Stimulated activated CD4-positive, alpha-beta T cell treated with anti-CD3 and anti-CD28 coated beads, Interleukin-15, amount 100 ng/mL, for 1 hour (primary cell): ENCODE measurements around the gene KNG1.
"Not testable (repeated sequence)": the region's sequence is repeated elsewhere in the genome, so short reads cannot be mapped to it uniquely, and the experiment has no call there.

ENCODE experiments used
- DNase-seq, 2 donors: peaks; one replicate each; pipeline ENCODE4 v3.0.0-alpha.2; 2020; ENCODE audit warnings: low read depth in 1 of 2, low spot score in 1 of 2

Gene KNG1

GRCh38 chr3:186708983-186709679 lies 8.0 kb upstream of the KNG1 start:
- no peak for DNase-seq

GRCh38 chr3:186710694-186711093 lies 6.5 kb upstream of the KNG1 start:
- not testable (repeated sequence) for DNase-seq

GRCh38 chr3:186713499-186713898 lies 3.7 kb upstream of the KNG1 start:
- DNase-seq, result no peak

GRCh38 chr3:186719945-186720739 lies 3.0 kb downstream of the KNG1 start:
- no peak for DNase-seq

- no peak for DNase-seq
Measured at GRCh38 chr3:186722457-186722856, 5.3 kb downstream of the KNG1 start.

GRCh38 chr3:186724911-186725310 lies 7.8 kb downstream of the KNG1 start:
- no peak for DNase-seq

- DNase-seq, result no peak
Measured at GRCh38 chr3:186732169-186732766, 15.1 kb downstream of the KNG1 start.

GRCh38 chr3:186742618-186743380 lies 25.6 kb downstream of the KNG1 start:
- DNase-seq, result no peak

GRCh38 chr3:186743666-186744065 lies 26.5 kb downstream of the KNG1 start:
- no peak for DNase-seq

GRCh38 chr3:186746008-186746407 lies 28.8 kb downstream of the KNG1 start:
- DNase-seq, result no peak

- no peak for DNase-seq
Measured at GRCh38 chr3:186750316-186750715, 33.2 kb downstream of the KNG1 start.

- no peak for DNase-seq
Measured at GRCh38 chr3:186751480-186751879, 34.3 kb downstream of the KNG1 start.

GRCh38 chr3:186754006-186754405 lies 36.8 kb downstream of the KNG1 start:
- DNase-seq, result no peak

GRCh38 chr3:186754871-186755270 lies 37.7 kb downstream of the KNG1 start:
- DNase-seq, result no peak

GRCh38 chr3:186757214-186757613 lies 40.1 kb downstream of the KNG1 start:
- DNase-seq, result no peak

- no peak for DNase-seq
Measured at GRCh38 chr3:186757686-186758220, 40.6 kb downstream of the KNG1 start.

- DNase-seq, result no peak
Measured at GRCh38 chr3:186759231-186759930, 42.2 kb downstream of the KNG1 start.

GRCh38 chr3:186760141-186760833 lies 43.1 kb downstream of the KNG1 start:
- DNase-seq, result no peak

GRCh38 chr3:186760897-186761447 lies 43.8 kb downstream of the KNG1 start:
- no peak for DNase-seq

- DNase-seq, result peak in 1 of 2 donors; percentile 2
Measured at GRCh38 chr3:186772281-186772694, 55.1 kb downstream of the KNG1 start.
